Hippocampal formation (tissue), 2 donors: ENCODE data around the gene BPI.
"Not testable (repeated sequence)": the region's sequence is repeated elsewhere in the genome, so short reads cannot be mapped to it uniquely, and the experiment has no call there.

ENCODE experiments used
- DNase-seq, 2 donors: peaks; one replicate each; lab custom pipeline; 2025; lab: John Stamatoyannopoulos, UW

Gene BPI

DNA sequence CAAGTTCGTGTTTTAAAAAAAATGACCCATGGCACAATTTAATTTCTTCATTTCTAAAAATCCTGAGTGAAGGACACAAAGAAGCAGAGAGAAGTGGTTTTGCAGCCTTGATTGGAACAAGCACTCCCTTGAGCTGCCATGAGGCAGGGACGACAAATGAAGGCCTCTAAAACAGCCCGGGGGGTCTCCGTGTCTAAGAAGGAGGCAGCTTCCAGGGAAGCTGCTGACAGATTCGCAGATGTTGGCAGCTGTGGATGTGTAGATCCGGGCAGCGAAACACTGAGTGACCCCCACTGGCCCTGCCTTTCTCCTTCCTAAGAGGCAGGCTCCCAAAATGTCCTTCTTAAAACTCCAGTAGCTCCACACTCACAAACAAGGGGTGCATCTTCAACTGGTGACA is 32.8 kb downstream of the BPI start:
- no peak for DNase-seq

GRCh38 chr20:38337561-38338140 is 33.7 kb downstream of the BPI start:
- peak; percentile 7 to 26 for DNase-seq

- DNase-seq: no peak
Measured at GRCh38 chr20:38338849-38339520, 35.0 kb downstream of the BPI start.

GRCh38 chr20:38339521-38339896 is 35.6 kb downstream of the BPI start:
- not testable (repeated sequence) for DNase-seq

GRCh38 chr20:38339997-38340396 is 36.0 kb downstream of the BPI start:
- DNase-seq: no peak

DNA sequence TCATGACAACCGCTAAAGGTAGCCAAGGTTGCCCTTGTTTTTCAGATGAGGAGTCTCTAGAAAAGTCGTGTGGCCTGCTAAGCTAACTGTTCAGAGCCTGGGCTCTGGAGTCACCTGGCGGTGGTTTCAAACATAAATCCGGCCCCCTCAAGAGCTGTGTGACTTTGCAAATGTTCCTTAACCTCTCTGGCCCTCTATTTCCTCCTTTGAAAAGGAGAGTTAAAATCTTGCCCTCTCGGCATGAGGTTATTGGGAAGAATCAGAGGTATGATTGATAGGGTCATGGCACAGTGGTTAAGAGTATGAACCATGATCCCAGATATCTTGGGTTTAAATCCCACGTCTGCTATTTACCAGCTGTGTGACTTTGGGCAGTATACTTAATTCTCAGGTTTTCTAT is 36.7 kb downstream of the BPI start:
- no peak for DNase-seq

DNA sequence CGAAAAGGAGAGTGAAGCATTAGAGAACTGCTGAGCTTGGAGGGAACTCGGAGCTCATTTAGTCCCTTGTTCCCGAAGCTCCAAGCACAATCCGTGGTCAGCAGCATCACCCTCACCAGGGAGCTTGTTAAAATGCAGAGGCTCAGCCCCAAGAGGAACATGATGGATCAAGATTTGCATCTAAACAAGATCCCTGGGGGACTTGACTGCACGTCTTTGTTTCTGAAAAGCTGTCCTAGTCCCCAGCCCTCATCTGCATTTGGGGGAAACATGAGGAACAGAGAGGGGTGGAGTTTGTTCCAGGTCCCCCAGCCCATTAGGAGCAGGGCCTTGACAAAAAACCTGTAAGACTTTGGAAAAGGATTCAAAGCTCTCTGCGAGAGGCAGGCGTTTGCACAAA is 38.3 kb downstream of the BPI start:
- no peak for DNase-seq

- no peak for DNase-seq
Measured at GRCh38 chr20:38342713-38343310, 38.9 kb downstream of the BPI start.

DNA sequence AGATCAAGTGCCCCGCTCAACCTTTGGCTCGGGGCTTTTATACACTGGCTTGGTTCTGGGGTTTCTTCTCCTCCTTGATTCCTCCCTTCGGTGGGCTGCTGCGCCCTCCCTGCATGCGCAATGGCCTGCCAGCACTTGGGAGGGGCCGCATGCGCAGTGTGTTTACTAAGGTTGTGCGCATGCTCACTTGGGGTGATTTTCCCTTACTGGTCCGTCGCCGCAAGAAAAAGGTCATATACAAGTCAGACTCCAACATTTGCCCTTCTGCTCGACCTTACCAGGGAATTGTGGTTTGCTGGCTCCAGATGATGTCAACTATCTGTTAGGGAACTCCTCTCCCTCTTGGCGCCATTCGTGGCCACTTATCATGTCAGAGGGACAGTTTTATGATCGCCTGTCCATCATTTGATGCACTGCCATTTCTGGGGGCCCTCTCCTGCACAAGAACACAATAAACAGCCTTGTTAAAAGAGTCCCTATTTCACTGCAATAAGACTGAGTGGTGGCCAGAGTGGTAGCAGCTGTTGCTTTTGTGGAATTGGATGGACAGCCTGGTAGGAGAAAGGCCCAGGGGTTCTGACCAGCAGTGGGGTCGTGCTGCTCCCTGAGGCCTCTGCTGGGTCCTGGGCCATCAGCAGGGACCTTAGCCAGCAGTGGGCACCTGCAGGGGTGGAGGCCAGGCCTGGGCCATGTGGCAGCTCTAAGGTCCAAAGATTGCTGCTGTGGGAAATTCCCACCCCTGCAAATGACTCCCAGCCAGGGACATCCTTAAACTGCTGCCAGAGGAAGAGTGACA is 39.6 kb downstream of the BPI start:
- DNase-seq: no peak

DNA sequence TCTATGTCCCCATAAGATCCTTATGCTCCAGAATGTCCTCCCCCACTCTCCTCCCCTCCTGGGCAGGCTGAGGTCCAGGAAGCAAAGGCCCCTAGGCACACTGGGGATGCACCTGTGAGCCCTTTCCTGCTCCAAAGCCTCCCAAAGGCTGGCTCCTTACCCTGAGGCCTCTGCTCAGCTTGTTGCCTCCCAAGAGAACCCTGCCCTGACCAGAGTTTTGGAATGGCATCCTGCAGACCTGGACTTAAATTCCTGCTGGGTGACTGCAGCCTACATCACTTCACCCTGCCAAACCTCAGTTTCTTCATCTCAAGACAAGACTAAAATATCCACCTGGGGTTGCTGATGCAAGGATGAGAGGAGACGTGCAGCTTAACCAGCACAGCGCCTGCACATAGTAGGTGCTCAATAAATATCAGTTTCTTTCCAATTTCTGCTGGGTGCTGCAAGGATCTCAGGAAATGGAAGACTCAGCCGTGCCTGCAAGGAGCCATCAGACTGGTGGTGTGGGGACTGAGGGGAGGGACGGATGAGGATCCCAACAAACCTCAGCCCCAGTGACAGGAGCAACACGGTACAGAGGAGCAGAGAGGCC is 40.2 kb downstream of the BPI start:
- DNase-seq: no peak

- no peak for DNase-seq
Measured at GRCh38 chr20:38345643-38346042, 41.7 kb downstream of the BPI start.

DNA sequence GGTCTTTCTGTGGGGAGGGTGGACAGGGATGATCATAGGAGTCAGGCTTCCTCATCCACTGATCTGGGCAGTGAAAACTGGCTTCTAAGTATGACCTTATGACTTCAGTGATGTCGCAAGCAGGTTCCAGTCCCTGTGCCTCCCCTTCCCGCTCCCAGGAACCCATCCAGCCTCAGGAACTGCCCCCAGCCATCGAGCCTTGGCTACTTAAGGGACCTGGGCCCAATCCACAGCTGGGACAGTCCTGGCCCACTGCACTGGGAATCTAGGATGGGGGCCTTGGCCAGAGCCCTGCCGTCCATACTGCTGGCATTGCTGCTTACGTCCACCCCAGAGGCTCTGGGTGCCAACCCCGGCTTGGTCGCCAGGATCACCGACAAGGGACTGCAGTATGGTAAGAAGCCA is 42.3 kb downstream of the BPI start, which contains the start of gene LBP:
Gene LBP, plus strand, starts transcription at position 236 of the 405 bp plus-strand sequence. Its CDS starts 35 bp downstream, at position 271.
- no peak for DNase-seq

GRCh38 chr20:38346741-38347140 is 42.8 kb downstream of the BPI start:
- DNase-seq: no peak

DNA sequence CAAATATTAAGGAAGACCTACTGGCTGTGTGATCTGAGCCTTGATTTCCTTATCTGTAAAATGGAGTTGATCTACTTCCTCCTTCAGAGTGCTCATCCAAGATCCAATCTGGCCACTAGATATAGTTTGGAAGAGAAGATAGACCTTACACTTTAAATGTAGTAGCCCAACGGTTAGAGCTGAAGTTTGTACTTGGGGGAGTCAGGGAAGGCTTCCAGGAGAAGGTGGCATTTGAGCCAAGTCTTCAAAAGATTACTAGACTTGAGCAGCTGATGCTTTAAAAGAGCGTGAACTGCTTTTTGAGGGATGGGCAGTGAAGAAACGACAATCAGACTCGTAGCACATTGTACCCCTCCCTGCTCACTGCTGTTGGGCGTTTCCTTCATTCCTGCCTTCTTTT is 45.9 kb downstream of the BPI start:
- no peak for DNase-seq

DNA sequence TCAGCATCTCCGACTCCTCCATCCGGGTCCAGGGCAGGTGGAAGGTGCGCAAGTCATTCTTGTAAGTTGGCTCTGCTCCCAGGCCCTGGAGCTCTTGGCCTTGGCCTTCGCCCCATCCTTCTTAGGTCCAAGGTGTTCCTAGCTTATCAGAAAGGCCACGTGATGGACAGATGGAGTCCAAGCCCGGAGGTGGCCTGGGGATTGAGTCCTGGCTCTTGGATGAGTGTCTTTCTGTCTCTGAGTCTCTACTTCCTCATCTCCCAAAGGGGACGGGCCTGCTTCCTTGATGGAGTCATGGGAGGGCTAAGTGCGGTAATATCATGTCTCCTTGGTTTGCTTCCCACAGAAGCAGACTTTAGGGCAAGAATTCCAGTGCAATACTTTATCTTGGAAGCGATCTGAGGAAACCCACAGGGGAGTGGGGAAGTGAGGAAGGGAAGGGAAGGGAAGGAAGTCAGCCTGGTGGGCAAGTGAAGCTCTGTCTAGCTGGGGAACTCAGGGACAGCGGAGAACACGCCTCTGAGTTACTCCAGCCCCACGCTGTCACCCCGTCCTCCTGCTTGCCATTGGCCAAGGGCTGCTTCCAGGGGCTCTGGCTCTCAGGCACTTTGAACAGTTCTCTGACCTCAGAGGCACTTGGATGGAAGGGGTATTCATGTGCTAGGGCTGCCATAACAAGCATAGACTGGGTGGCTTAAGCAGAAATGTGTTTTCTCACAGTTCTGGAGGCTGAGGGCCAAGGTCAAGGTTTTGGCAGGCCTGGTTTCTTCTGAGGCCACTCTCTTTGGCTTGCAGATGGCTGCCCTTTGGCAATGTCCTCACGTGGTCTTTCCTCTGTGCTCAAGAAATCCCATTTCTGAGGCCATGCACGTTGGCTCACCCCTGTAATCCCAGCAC is 47.2 kb downstream of the BPI start:
- no peak for DNase-seq

DNA sequence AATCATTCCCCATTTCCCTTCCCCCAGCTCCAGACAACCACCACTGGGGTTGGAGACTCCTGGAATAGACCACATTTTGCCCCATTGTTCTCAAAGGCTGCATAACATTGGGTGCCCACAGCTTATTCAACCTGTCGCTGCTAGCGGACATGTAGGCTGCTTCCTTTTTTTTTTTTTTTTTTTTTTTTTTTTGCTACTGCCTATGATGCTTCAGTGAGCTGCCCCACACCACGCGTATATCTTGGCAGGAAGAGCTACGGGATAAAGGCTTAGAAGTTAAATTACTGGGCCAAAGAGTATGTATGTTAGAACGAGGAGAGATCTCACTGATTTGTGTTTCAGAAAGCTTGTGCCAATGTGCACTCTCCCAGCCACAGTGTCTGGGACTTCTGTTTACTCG is 49.4 kb downstream of the BPI start:
- DNase-seq: peak in 1 of 2 donors; percentile 3

DNA sequence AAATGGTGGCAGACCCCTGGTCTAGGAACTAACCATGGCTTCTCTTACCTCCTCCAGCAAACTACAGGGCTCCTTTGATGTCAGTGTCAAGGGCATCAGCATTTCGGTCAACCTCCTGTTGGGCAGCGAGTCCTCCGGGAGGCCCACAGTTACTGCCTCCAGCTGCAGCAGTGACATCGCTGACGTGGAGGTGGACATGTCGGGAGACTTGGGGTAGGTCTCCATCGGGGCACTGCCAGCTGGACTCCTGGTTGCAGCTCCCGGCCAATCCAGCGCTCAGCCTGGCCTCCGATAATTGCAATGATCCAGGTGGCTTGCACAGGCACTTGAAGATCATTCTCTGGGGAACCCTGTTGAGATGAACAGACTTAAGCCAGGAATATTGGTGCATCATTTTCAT is 50.3 kb downstream of the BPI start:
- no peak for DNase-seq

DNA sequence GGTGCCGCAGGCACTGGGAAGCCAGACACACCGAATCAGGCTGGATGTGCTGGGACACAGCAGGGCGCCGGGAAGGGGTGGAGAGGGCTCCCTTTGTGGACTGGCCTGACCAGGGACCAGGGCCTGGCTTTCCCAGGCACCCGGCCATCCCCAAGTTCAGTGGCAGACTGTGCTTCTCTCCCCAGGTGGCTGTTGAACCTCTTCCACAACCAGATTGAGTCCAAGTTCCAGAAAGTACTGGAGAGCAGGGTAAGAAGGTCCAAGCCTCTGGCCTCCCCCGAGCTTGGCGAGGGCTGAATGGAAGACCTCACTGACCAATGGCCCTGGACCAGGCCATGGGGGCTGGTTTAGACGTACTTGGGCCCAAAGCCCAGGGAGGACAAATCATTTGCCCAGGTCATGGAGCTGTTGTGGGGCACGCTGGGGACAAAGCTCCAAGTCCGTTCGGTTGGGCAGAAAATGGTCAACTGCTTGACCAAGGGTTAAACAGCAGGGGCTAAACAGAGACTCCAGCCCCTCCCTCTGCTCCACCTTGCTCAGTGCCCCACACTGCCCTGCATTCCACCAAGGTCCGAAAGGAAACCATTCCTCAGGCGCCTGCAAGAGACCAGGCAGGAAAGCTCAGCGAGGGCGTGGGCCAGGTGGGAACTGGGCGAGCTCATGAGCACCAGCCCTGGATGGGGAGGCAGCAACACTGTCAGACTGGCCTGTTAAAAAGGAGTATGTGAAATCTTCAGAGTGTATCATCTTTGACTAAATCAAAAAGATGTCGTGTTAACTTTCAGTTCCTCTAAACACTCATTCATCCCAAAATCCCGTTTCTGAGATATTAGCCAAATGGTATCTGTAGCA is 51.4 kb downstream of the BPI start:
- peak; percentile 12 to 46 for DNase-seq

GRCh38 chr20:38357653-38358207 is 53.8 kb downstream of the BPI start:
- no peak for DNase-seq

DNA sequence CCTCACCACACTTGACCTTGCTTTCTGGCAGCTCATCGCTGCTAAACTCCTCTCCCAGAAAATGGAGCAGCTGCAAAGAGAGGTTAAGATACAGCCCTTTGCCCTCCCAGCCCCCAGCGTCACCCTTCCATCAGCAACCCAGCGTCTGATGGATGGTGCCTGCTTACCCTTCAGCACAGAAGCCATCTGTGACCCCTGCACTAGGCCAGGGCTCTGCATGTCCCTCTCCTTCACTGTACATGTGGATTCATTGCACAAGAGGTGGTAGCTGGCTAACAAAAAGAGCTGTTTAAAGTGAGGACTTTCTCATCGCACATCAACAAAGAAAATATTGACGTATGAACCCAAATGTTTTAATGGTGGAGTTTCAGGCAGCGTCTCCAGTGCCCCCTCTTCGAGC is 54.6 kb downstream of the BPI start:
- DNase-seq: no peak
